ENCODE results near the gene CD22. TPM values are rescaled to one million over a fixed set of nuclear protein-coding genes. Genes with fewer than 3 reads are reported as not detected.

CD22 gene
- polyA plus RNA-seq, 1 experiment: not detected

DNA sequence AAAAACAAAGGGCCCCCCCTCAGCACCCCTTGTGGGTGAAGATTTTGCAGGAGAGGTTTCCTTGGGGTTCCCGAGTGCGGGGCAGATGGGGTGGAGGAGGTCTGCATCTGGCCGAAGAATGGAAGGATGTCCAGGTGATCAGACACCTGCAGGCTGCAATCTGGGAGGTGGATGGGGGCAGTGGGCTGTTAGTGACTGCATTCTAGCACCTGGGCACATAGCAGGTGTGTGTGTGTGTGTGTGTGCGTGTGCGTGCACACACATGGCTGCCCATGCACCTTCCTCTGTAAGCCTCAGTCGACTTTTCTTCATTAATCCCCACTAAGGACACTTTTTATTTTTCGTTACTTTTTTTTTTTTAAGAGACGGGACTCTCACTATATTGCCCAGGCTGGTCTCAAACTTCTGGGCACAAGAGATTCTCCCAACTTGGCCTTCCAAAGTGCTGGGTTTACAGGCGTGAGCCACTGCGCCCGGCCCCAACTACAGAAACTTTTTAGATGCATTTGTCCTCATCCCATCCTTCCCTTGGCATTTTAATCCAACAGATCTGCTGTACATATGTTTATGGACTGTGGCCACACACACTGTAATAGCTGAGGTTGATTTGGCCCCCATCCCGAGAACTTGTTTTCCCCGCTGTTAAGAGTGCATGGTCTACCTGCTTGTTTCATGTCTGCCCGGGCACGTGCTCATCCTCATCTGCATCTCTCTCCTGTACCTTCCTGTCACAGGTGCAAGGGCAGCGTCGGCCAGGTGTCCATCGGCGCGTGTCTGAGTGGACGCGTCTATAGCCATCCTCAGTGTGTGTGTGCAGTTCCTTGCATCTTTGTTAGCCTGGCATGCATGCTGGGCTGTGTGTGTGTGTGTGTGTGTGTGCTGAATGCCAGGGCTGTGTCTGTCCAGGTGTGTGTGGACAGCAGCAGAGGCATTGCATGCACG lies 36.3 kb upstream of the CD22 start:
- CTCF ChIA-PET: no interaction called here
- TF ChIP-seq, protein P1, sequence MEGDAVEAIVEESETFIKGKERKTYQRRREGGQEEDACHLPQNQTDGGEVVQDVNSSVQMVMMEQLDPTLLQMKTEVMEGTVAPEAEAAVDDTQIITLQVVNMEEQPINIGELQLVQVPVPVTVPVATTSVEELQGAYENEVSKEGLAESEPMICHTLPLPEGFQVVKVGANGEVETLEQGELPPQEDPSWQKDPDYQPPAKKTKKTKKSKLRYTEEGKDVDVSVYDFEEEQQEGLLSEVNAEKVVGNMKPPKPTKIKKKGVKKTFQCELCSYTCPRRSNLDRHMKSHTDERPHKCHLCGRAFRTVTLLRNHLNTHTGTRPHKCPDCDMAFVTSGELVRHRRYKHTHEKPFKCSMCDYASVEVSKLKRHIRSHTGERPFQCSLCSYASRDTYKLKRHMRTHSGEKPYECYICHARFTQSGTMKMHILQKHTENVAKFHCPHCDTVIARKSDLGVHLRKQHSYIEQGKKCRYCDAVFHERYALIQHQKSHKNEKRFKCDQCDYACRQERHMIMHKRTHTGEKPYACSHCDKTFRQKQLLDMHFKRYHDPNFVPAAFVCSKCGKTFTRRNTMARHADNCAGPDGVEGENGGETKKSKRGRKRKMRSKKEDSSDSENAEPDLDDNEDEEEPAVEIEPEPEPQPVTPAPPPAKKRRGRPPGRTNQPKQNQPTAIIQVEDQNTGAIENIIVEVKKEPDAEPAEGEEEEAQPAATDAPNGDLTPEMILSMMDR (IDR thresholded peaks at IDR 0.05; ENCODE audit: low read depth, low read length): no peak
- POLR2A ChIA-PET: no interaction called here

DNA sequence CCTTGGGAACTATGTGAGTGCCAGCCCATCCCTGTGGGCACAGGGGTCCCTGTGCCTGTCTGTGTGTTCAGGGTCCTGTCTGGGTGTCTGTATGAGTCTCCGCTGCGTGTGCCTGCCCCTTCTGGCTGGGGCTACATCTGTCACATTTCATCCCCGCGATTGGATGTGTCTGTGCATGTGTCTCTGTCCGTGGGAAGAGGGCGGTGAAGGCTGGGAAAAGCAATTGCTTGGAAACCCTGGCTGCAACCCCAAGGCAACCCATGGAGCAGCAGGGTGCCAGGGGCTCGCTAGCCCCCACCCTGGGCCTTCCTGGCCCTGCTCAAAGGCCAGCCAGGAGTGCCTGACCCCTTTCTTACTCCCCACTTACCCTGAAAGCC lies 35.6 kb upstream of the CD22 start:
- H3K9me3 ChIP-seq (ENCODE audit: control insufficient read depth, insufficient read depth, low read length): peaks cover 5% of the 10 kb centered on the region; the same call in 1 of the 2 replicates
- H3K4me3 ChIP-seq (ENCODE audit: low read depth, low read length): no peak overlapping the region
- no peak overlapping the region for H3K27ac ChIP-seq (ENCODE audit: low read depth, low read length)
- H3K27me3 ChIP-seq (ENCODE audit: control insufficient read depth, insufficient read depth, low read length): peaks cover 14% of the 10 kb centered on the region
- ChIA-PET POLR2A (no interaction called here), CTCF (no interaction called here)
- TF ChIP-seq, protein P1 (IDR thresholded peaks at IDR 0.05; ENCODE audit: low read depth, low read length): no peak
- no peak for DNase-seq (ENCODE audit: low read depth, low spot score)

More for the DNA sequence above, 36.3 kb upstream of the CD22 start:
- no peak for DNase-seq (ENCODE audit: low read depth, low spot score)
- Histone ChIP-seq H3K27ac (ENCODE audit: low read depth, low read length) (no peak overlapping the region), H3K9me3 (ENCODE audit: control insufficient read depth, insufficient read depth, low read length) (no peaks in the 10 kb centered on the region; the same call in 1 of the 2 replicates), H3K27me3 (ENCODE audit: control insufficient read depth, insufficient read depth, low read length) (peaks cover 14% of the 10 kb centered on the region), H3K4me3 (ENCODE audit: low read depth, low read length) (no peak overlapping the region)

DNA sequence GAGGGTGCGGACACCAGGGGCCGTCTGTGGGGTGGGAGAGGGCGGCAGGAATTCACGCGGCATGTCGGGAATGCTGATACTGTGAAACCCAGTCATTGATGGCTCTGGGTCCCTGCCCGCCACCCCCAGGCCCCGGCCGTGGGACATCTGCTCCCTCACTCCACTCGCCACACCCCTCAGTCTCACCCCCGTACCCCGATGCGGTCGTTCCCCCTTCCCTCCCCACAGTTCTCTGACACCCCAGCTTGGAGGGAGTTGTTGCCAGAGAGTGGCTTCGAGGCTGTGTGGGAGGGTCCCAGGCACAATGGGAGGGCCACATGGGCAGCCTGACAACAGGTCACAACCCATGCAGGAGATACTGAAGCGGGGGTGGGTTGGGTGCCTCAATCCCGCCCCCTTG lies 35.2 kb upstream of the CD22 start:
- DNase-seq (ENCODE audit: low read depth, low spot score): no peak
- no peak overlapping the region for H3K4me3 ChIP-seq (ENCODE audit: low read depth, low read length)
- ChIA-PET POLR2A (no interaction called here), CTCF (no interaction called here)
- TF ChIP-seq, protein P1 (IDR thresholded peaks at IDR 0.05; ENCODE audit: low read depth, low read length): no peak
- H3K27me3 ChIP-seq (ENCODE audit: control insufficient read depth, insufficient read depth, low read length): peaks cover 14% of the 10 kb centered on the region
- peaks cover 7% of the 10 kb centered on the region; the same call in 1 of the 2 replicates for H3K9me3 ChIP-seq (ENCODE audit: control insufficient read depth, insufficient read depth, low read length)
- no peak overlapping the region for H3K27ac ChIP-seq (ENCODE audit: low read depth, low read length)

DNA sequence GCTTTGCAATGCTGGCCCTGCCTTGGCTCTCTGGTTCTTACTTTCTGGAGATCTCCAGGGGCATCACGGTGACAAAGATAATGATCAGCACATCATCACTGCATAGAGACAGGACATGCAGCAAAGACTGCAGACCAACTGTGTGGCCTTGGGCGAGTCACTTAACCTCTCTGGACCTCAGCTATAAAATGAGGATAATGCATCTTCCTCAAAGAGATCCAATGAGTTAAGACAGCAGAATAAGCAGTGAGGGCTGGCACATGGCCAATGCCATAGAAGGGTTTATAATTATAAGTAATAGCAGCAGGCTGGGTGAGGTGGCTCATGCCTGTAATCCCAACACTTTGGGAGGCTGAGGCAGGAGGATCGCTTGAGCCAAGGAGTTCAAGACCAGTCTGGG lies 34.7 kb upstream of the CD22 start:
- H3K27me3 ChIP-seq (ENCODE audit: control insufficient read depth, insufficient read depth, low read length): peaks cover 14% of the 10 kb centered on the region

More for the DNA sequence above, 34.7 kb upstream of the CD22 start:
- TF ChIP-seq, protein P1 (IDR thresholded peaks at IDR 0.05; ENCODE audit: low read depth, low read length): no peak
- no peak for DNase-seq (ENCODE audit: low read depth, low spot score)
- ChIA-PET POLR2A (no interaction called here), CTCF (no interaction called here)
- H3K27ac ChIP-seq (ENCODE audit: low read depth, low read length): no peak overlapping the region
- peaks cover 12% of the 10 kb centered on the region; the same call in 1 of the 2 replicates for H3K9me3 ChIP-seq (ENCODE audit: control insufficient read depth, insufficient read depth, low read length)
- no peak overlapping the region for H3K4me3 ChIP-seq (ENCODE audit: low read depth, low read length)

Measured in AG04450 (cell line).